Heart left ventricle (tissue), 13 donors: ENCODE results near the gene ECT2.

ENCODE experiments used
- CTCF ChIP-seq, 12 donors: fragments of 200-600 bp; sonication (generic) in 4 of 12; IDR thresholded peaks; one replicate each; pipeline versions ENCODE4 v1.5.0 to v1.8.0; 2018 to 2022; ENCODE audit warnings: antibody characterized with exemption in 12 of 12, mild to moderate bottlenecking in 5 of 12
- POLR2A ChIP-seq, 2 donors: fragments of 450-650 bp; IDR thresholded peaks; one replicate each; pipeline ENCODE4 v1.6.1; 2017; ENCODE audit warnings: antibody characterized with exemption in 2 of 2, mild to moderate bottlenecking in 2 of 2, moderate library complexity in 2 of 2
- donor health status: ischemic (EF 13 %, LVEDD 7.1; RV severe dilation, severe dysfunction).
- donor health status: DM: no; HTN: yes; CAD: no.
- donor health status: DM: no; HTN: no; CAD: no.
- donor health status: ischemic (EF 25% LVEDD 6.9; RV normal size, moderate dysfunction).
- donor health status: ischemic (EF 25% LVEDD 5.7; RV mildly dilated, moderate dysfunction).
- donor health status: ischemic (EF 35%, LVEDD 5.7; RV mildly dilated, moderate dysfunction).
- donor health status: nonischemic (EF 11% LVEDD 7.7; RV severe dilation, severe dysfunction).
- donor health status: DM: yes; HTN: yes; CAD: no.
- donor health status: PGD.
- donor health status: ischemic (EF 29% LVEDD 5.4; RV normal size, mild dysfunction).
- donor health status: nonischemic (EF 23%, LVEDD 6.1; RV moderate dilation, normal function).

- no peak for TF ChIP-seq POLR2A (IDR thresholded peaks at IDR 0.05)
- no peak for TF ChIP-seq CTCF (IDR thresholded peaks at IDR 0.05)
Observed at GRCh38 chr3:172735014-172735413, 15.5 kb upstream of the ECT2 start.
